MM.1S (cell line): ENCODE data around the gene CD81.

Source experiments
- DNase-seq: peaks from one replicate; pipeline ENCODE4 v3.0.0-alpha.2; 2015
- H2AFZ ChIP-seq: fragments of 300-600 bp; sonication (generic); 2 replicates; pipeline ENCODE4 v1.6.0; 2016; ENCODE audit warnings: antibody characterized with exemption, low read length
- H3F3A ChIP-seq: fragments of 300-600 bp; sonication (generic); 2 replicates; pipeline ENCODE4 v1.6.1; 2016; ENCODE audit warnings: mild to moderate bottlenecking, antibody characterized with exemption, low read length, moderate library complexity, mixed read lengths; ENCODE audit not compliant: insufficient read depth
- H3K27ac ChIP-seq: fragments of 300-600 bp; sonication (generic); 2 replicates; pipeline ENCODE4 v1.5.1; 2016; ENCODE audit warnings: mild to moderate bottlenecking, low read length
- H3K27me3 ChIP-seq: fragments of 300-600 bp; sonication (generic); replicated peaks from 2 replicates; pipeline ENCODE4 v1.6.0; 2016; ENCODE audit warnings: low read length; ENCODE audit not compliant: insufficient read depth
- H3K36me3 ChIP-seq: fragments of 300-600 bp; sonication (generic); replicated peaks from 2 replicates; pipeline ENCODE4 v1.6.1; 2016; ENCODE audit warnings: mild to moderate bottlenecking, low read length, mixed read lengths; ENCODE audit not compliant: insufficient read depth
- H3K4me1 ChIP-seq: fragments of 300-600 bp; sonication (generic); 2 replicates; pipeline ENCODE4 v1.6.1; 2016; ENCODE audit warnings: low read length, mixed read lengths
- H3K4me2 ChIP-seq: fragments of 300-600 bp; sonication (generic); 2 replicates; pipeline ENCODE4 v1.6.0; 2016; ENCODE audit warnings: low read depth, low read length
- H3K4me3 ChIP-seq: fragments of 300-600 bp; sonication (generic); 2 replicates; pipeline ENCODE4 v1.5.1; 2016; ENCODE audit warnings: low read length, mixed read lengths
- H3K79me2 ChIP-seq: fragments of 300-600 bp; sonication (generic); 2 replicates; pipeline ENCODE4 v1.6.1; 2016; ENCODE audit warnings: mixed run types, low read length, mixed read lengths
- H3K9ac ChIP-seq: fragments of 300-600 bp; sonication (generic); 2 replicates; pipeline ENCODE4 v1.6.1; 2016; ENCODE audit warnings: low read length, mixed read lengths
- H3K9me2 ChIP-seq: fragments of 300-600 bp; sonication (generic); replicated peaks from 2 replicates; pipeline ENCODE4 v1.6.1; 2016; ENCODE audit warnings: mild to moderate bottlenecking, low read length, mixed read lengths; ENCODE audit not compliant: insufficient read depth
- H3K9me3 ChIP-seq: fragments of 300-600 bp; sonication (generic); replicated peaks from 2 replicates; pipeline ENCODE4 v1.6.1; 2016; ENCODE audit warnings: mild to moderate bottlenecking, low read length, mixed read lengths; ENCODE audit not compliant: insufficient read depth
- H4K20me1 ChIP-seq: fragments of 300-600 bp; sonication (generic); 2 replicates; pipeline ENCODE4 v1.6.1; 2016; ENCODE audit warnings: mild to moderate bottlenecking, low read length, moderate library complexity, mixed read lengths; ENCODE audit not compliant: insufficient read depth
- EZH2 ChIP-seq: fragments of 300-600 bp; sonication (generic); optimal IDR thresholded peaks from 2 replicates; pipeline ENCODE3; 2017; ENCODE audit warnings: low read depth, mild to moderate bottlenecking, antibody characterized with exemption, low read length, mixed read lengths
- EZH2phosphoT487 ChIP-seq: fragments of 300-600 bp; sonication (generic); IDR thresholded peaks from 2 replicates; pipeline ENCODE4 v1.6.1; 2018; ENCODE audit warnings: antibody characterized with exemption, low read length
- TF ChIP-seq, protein P1 (sequence below): fragments of 300-600 bp; sonication (generic); IDR thresholded peaks from 2 replicates; pipeline ENCODE4 v1.5.1; 2016; ENCODE audit warnings: antibody characterized with exemption, low read length, mixed read lengths

The CD81 gene

DNA sequence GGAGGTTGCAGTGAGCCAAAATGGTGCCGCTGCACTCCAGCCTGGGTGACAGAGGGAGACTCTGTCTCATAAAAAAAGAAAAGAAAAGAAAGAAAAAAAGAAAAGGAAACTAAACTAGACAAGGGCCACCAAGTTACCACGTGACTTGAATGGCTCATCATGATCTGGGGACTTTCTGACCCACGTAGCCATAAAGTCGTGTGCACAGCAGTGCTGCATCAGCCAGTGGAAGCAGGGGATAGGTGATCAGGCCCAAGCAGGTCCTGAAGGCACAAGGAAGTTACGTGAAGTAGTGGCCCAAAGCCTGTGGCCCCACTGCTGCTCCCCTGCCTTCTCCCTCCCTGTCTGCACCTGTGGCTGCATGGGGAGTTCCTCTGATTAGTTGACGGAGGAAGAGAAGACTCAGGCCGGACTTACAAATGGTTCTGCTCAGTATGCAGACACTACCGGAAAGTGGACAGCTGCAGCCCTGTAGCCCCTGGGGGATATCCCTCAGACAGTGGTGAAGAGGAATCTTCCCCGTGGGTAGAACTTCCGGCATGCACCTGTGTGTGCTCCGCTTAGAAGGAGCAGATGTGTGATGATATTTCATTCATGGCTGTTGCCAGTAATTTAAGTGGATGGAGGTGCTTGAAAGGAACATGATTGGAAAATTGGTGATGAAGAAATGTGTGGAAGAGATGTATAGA is 18.2 kb upstream of the CD81 start:
- Histone ChIP-seq H3K4me3 (no peak overlapping the region), H4K20me1 (no peaks in the 10 kb centered on the region), H3F3A (no peaks in the 10 kb centered on the region), H3K36me3 (no peaks in the 10 kb centered on the region), H3K4me2 (peak overlapping the region; percentile 3; the same call in 1 of the 2 replicates), H3K9me3 (no peaks in the 10 kb centered on the region), H3K4me1 (no peaks in the 10 kb centered on the region), H3K79me2 (no peaks in the 10 kb centered on the region), H2AFZ (no peak overlapping the region), H3K27me3 (peaks cover 81% of the 10 kb centered on the region), H3K27ac (no peak overlapping the region), H3K9me2 (no peaks in the 10 kb centered on the region), H3K9ac (no peak overlapping the region)
- no peak for DNase-seq
- no peak for TF ChIP-seq EZH2phosphoT487
- TF ChIP-seq EZH2 = no peak
- TF ChIP-seq, protein P1, sequence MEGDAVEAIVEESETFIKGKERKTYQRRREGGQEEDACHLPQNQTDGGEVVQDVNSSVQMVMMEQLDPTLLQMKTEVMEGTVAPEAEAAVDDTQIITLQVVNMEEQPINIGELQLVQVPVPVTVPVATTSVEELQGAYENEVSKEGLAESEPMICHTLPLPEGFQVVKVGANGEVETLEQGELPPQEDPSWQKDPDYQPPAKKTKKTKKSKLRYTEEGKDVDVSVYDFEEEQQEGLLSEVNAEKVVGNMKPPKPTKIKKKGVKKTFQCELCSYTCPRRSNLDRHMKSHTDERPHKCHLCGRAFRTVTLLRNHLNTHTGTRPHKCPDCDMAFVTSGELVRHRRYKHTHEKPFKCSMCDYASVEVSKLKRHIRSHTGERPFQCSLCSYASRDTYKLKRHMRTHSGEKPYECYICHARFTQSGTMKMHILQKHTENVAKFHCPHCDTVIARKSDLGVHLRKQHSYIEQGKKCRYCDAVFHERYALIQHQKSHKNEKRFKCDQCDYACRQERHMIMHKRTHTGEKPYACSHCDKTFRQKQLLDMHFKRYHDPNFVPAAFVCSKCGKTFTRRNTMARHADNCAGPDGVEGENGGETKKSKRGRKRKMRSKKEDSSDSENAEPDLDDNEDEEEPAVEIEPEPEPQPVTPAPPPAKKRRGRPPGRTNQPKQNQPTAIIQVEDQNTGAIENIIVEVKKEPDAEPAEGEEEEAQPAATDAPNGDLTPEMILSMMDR = no peak

DNA sequence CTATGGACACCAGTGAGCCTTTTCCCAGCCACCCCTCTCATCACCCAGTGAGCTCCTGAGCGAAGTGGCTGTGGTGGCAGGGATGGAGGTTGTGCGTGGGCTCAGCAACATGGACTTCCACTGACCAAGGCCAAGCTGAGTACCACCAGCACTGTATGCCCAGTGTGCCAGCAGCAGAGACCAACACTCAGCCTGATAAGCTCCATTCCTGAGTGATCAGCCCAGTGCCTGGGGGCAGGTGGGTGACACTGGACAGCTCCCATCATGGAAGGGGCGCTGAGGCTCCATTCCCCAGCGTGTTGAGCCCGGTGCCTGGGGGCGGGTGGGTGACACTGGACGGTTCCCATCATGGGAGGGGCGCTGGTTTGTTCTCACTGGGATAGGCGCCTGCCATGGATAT is 17.6 kb upstream of the CD81 start:
- Histone ChIP-seq H3K9me3 (no peaks in the 10 kb centered on the region), H3K9me2 (no peaks in the 10 kb centered on the region), H3K79me2 (no peaks in the 10 kb centered on the region), H4K20me1 (no peaks in the 10 kb centered on the region), H2AFZ (no peak overlapping the region), H3K27ac (no peak overlapping the region), H3K4me3 (no peak overlapping the region), H3K4me2 (no peak overlapping the region), H3K27me3 (peaks cover 83% of the 10 kb centered on the region), H3K9ac (no peak overlapping the region), H3K4me1 (no peaks in the 10 kb centered on the region), H3F3A (no peaks in the 10 kb centered on the region), H3K36me3 (no peaks in the 10 kb centered on the region)
- DNase-seq = no peak
- TF ChIP-seq EZH2phosphoT487 = no peak
- TF ChIP-seq, protein P1 = no peak
- no peak for TF ChIP-seq EZH2

DNA sequence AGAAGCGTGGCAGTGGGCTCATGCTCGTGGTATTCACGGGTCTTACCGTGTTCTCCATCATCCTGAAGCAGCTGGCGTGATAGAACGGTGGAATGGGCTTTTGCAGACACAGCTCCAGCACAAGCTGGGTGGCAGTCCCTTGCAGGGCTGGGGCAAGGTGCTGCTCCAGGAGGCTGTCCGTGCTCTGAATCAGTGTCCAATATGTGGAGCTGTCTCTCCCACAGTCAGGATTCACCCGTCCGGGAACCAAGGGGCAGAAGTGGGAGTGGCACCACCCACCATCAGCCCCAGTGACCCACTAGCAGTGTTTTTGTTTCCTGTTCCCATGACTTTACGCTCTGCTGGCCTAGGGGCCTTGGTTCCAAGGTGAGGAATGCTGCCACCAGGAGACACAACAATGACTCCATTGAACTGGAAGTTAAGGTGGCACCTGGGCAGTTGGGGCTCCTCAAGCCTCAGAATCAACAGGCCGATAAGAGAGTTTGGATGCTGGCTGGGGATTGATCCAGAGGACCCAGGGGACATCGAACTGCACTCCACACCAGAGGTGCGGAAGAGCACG is 16.9 kb upstream of the CD81 start:
- Histone ChIP-seq H3F3A (no peaks in the 10 kb centered on the region), H3K4me3 (no peak overlapping the region), H3K9me2 (no peaks in the 10 kb centered on the region), H3K79me2 (no peaks in the 10 kb centered on the region), H3K27ac (no peak overlapping the region), H3K9ac (no peak overlapping the region), H3K27me3 (peaks cover 83% of the 10 kb centered on the region), H2AFZ (no peak overlapping the region), H3K4me1 (no peaks in the 10 kb centered on the region), H3K36me3 (no peaks in the 10 kb centered on the region), H3K9me3 (no peaks in the 10 kb centered on the region), H3K4me2 (no peak overlapping the region), H4K20me1 (no peaks in the 10 kb centered on the region)
- TF ChIP-seq EZH2phosphoT487 (no peak), EZH2 (no peak)
- TF ChIP-seq, protein P1 = no peak
- DNase-seq = no peak
